Measurements from ENCODE around the gene THOC5. TPM values are rescaled to one million over a fixed set of nuclear protein-coding genes. Genes with fewer than 3 reads are reported as not detected.
"Not testable (repeated sequence)": the region's sequence is repeated elsewhere in the genome, so short reads cannot be mapped to it uniquely, and the experiment has no call there.

THOC5 gene
- polyA plus RNA-seq (ENCODE audit: insufficient read length): 42.4 TPM
- long read RNA-seq, donor 1, full-length matches to known transcripts: 5 of 10 reads
- long read RNA-seq, donor 1, partial matches to known transcripts: 5 of 10 reads
- long read RNA-seq, donor 1, other reads (novel, unspliced or antisense): 0 of 10 reads
- long read RNA-seq, donor 2, full-length matches to known transcripts: 6 of 6 reads
- long read RNA-seq, donor 2, partial matches to known transcripts: 0 of 6 reads
- long read RNA-seq, donor 2, other reads (novel, unspliced or antisense): 0 of 6 reads
- long read RNA-seq, donor 3, full-length matches to known transcripts: 7 of 52 reads
- long read RNA-seq, donor 3, partial matches to known transcripts: 45 of 52 reads
- long read RNA-seq, donor 3, other reads (novel, unspliced or antisense): 0 of 52 reads
- long read RNA-seq, donor 4, partial matches to known transcripts: 0 of 2 reads
- long read RNA-seq, donor 4, other reads (novel, unspliced or antisense): 0 of 2 reads
- long read RNA-seq, donor 5, full-length matches to known transcripts: 10 of 10 reads
- long read RNA-seq, donor 5, partial matches to known transcripts: 0 of 10 reads
- long read RNA-seq, donor 5, other reads (novel, unspliced or antisense): 0 of 10 reads
- long read RNA-seq, donor 6, full-length matches to known transcripts: 3 of 3 reads
- long read RNA-seq, donor 6, partial matches to known transcripts: 0 of 3 reads
- long read RNA-seq, donor 6, other reads (novel, unspliced or antisense): 0 of 3 reads
- long read RNA-seq, donor 7, full-length matches to known transcripts: 5 of 5 reads
- long read RNA-seq, donor 7, partial matches to known transcripts: 0 of 5 reads
- long read RNA-seq, donor 7, other reads (novel, unspliced or antisense): 0 of 5 reads
- long read RNA-seq, donor 8, full-length matches to known transcripts: 3 of 3 reads
- long read RNA-seq, donor 8, partial matches to known transcripts: 0 of 3 reads
- long read RNA-seq, donor 8, other reads (novel, unspliced or antisense): 0 of 3 reads

DNA sequence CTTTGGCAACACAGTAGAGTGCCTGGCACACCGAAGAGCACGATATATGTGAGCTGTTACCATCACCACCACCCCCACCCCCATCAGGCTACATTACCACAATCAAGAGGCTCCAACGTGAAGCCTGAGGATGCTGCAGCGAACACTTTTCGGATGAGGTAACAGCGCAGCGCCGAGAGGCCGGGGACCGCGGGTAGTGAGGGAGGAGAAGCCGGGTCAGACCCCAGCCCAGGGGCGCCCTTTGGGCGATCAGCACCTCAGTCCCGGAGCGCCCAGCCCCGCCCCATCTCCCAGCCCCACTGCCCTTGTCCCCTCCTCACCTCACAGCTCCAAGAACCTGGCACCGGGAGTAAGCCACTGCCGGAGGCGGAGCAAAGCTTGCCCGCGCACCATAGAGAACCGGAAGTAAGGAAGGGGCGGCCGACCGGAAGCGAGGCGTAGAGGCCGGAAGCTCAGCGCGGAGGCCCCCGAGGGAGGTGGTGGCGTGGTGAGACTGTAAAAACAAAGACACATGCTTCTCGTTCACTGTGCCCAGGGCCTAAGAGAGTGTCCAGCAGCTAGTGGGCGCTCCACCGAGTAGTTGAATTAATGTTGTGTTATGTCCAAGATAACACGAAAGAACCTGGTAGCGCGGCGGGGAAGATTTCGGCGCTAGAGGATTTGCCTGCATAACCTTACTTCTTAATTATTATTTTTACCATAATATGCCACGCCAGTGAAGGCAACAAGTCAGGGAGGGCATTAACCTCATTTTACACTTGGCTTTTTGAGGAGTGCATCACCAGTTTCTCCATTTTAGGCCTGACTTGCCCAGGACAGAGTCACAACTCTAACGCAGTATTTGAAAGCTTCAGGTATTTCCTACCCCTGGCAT, at the start of gene THOC5:
TSS of gene THOC5 (minus strand) at position 407 of the 874 bp plus-strand sequence. CDS start 4,610 bp downstream, outside the sequence.
- DNase-seq: peak; percentile 95

DNA sequence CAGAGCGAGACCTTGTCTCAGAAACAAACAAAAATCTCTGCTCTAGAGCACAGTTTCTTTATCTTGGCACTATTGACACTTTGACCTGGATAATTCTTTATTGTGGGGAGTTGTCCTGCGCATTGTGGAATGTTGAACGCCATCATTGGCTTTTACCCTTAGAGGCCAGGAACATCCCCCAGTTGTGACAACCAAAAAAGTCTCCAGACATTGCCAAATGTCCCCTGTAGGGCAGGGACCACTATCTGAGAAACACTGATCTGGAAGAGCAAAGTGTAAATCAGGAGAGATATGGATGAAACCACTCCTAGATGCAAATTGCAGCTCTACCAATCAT, 45.1 kb upstream of the THOC5 start:
- no peak for DNase-seq

DNA sequence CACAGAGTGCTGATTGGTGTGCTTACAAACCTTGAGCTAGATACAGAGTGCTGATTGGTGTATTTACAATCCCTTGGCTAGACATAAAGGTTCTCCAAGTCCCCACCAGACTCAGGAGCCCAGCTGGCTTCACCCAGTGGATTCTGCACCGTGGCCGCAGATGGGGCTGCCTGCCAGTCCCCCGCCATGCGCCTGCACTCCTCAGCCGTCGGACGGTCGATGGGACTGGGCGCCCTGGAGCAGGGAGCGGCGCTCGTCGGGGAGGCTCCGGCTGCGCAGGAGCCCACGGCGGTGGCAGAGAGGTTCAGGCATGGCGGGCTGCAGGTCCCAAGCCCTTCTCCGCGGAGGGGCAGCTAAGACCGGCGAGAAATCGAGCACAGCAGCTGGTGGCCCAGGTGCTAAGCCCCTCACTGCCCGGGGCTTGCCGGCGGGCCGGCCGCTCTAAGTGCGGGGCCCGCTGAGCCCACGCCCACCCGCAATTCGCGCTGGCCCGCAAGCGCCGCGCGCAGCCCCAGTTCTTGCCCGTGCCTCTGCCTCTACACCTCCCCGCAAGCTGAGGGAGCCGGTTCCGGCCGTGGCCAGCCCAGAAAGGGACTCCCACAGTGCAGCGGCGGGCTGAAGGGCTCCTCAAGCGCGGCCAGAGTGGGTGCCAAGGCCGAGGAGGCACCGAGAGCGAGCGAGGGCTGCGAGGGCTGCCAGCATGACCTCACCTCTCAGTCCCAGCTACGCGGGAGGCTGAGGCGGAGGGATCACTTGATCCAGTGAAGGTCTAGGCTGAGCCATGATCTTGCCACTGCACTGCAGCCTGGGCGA, 44.5 kb upstream of the THOC5 start:
- not testable (repeated sequence) for DNase-seq

DNA sequence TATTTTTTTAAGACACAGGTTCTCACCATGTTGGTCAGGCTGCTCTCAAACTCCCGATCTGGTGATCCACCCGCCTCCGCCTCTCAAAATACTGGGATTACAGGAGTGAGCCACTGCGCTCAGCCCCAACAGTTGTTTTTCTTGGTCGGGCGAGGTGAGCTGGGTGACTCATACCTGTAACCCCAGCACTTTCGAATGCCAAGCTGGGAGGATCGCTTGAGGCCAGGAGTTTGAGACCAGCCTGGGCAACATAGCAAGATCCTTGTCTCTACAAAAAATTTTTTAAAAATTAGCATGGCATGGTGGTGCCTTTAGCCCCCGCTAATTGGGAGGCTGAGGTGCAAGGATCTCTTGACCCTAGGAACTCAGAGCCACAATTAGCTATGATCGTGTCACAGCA, 42.9 kb upstream of the THOC5 start:
- DNase-seq: no peak

- DNase-seq: not testable (repeated sequence)
Measured at GRCh38 chr22:29594447-29594846, 40.9 kb upstream of the THOC5 start.

DNA sequence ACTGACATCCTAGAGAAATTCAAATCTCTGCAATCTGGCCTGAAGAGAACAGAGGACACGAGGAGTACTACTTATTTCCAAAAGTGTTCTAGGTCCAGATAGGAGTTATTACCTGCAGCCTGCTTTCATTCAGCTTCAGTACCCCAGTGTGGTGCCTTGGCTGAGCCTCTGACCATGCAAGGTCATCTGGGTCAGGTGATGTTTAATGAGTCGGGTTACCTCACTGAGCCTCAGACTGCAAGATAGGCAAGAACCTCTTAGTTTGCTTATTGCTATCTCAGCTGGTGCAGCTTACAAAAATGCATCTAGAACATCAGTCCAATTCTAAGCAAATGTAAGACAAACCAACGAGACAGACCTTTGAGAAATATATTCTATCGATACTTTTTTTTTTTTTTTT, 40.4 kb upstream of the THOC5 start:
- DNase-seq: no peak

DNA sequence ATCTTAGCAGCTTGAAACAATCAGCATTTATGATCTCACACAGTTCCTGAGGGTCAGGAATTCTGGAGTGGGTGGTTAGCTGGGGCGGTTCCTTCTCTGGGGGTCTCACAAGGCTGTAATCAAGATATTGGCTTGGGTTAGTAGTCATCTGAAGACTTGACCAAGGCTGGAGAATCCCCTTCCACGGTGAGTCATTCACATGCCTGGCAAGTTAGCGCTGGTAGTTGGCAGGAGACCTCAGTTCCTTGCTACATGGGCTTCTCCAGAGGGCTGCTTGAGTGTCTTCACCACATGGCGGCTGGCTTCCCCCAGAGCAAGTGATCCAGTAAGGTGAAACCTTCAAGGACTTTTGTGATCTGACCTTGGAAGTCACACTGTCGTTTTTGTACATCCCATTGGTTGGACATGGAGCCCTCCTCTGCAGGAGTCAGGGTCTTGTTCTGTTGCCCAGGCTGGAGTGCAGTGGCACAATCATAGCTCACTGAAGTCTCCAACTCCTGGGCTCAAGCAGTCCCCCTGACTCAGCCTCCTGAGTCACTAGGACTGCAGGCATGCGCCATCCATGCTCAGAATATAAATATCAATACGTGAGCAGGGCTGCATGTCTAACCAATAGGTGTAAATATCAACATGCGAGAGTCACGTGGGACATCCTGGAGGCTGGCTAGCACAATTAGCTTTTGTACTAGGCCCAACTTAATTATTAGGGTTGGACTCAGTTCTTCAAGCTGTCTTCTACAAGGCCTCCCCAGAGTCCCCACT, 34.6 kb upstream of the THOC5 start:
- DNase-seq: no peak

GRCh38 chr22:29586193-29586705, 32.7 kb upstream of the THOC5 start:
- not testable (repeated sequence) for DNase-seq

DNA sequence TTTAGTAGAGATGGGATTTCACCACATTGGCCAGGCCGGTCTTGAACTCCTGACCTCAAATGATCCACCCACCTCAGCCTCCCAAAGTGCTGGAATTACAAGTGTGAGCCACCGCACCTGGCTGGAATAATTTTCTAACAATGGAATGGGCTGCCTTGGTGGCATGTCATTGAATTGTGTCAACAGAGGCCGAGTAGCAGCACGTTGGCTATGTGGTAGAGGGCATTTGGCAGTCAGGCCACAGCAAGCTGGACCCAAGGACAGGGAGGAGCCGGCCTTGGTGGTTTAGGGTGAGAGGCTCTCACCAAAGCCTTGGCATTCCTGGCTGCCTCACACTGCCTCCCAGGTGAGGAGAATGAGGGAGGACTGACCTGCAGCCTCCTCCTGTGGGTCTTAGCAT, 31.4 kb upstream of the THOC5 start:
- DNase-seq: no peak

DNA sequence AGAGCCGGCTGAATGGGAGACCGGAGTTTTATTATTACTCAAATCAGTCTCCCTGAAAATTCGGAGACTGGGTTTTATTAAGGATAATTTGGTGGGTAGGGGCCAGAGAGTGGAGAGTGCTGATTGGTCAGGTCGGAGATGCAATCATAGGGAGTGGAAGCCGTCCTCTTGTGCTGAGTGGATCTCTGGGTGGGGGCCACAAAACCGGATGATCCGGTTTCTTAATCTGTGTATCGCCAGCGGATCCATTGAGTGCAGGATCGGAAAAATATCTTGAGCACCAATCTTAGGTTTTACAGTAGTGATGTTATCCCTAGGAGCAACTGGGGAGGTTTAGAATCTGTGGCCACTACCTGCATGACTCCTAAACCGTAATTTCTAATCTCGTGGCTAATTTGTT, 28.2 kb upstream of the THOC5 start:
- no peak for DNase-seq

DNA sequence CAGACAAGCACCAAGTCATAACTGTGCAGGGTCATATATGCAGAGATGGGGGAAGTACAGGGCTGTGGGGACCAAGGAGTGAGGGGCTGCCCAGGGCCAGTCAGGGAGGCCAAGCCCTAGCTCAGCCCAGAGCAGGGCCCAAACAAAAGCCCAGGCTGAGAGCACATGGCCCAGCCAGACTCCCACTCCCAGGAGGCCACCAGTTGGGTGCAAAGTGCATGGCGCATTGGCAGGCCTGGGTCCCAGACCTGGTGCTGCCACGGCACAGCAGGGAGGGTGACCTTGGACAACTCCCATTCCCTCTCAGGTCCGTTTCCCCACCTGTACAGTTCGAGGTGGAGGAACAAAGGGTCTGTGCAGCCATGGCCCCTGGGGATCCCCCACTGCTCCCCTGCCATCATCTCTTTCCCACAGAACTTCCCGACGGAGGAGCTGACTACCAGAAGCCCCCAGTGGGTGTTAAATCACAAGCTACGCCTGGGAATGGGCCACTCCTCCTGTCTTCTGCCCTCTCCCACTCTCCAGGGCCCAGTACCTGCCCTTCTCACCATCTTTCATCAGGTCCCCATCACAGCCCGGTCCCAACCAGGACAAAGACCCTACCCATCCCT, 26.7 kb upstream of the THOC5 start:
- DNase-seq: no peak

GRCh38 chr22:29578462-29579200, 25.1 kb upstream of the THOC5 start:
- DNase-seq: no peak

- DNase-seq: no peak
Measured at GRCh38 chr22:29574762-29575450, 21.3 kb upstream of the THOC5 start.

- no peak for DNase-seq
Measured at GRCh38 chr22:29570912-29571549, 17.5 kb upstream of the THOC5 start.

DNA sequence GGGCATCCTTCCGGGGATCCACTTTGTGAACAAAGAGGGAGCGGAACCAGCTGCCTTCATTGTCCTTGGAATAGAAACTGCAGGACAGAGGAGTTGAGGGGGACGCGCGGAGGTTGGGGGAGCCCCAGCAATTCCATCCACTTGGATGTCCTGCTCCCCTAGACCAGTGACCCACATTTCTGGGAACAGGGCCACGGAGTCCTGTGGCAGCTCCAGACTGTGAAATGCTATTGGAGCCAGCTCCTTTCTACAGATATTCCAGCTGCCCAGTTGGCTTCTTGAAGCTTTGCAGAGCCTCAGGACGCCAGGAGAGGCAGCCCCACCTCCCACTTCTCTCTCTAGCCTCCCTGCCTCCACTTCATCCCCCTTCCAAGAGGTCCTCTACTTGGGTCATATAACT, 16.9 kb upstream of the THOC5 start:
- no peak for DNase-seq

GRCh38 chr22:29569011-29569678, 15.6 kb upstream of the THOC5 start:
- DNase-seq: no peak

- no peak for DNase-seq
Measured at GRCh38 chr22:29567338-29567737, 13.8 kb upstream of the THOC5 start.

All from left kidney (tissue), 8 donors.